Umbilical cord (tissue), 2 donors: ENCODE data around the gene TMEM72. TPM values are rescaled to one million over a fixed set of nuclear protein-coding genes. Genes with fewer than 3 reads are reported as not detected.

Experiments used
- DNase-seq: peaks from one replicate; pipeline ENCODE4 v3.0.0-alpha.2; 2015; ENCODE audit warnings: low spot score
- total RNA-seq: library from RNA; depleted of rRNA; stranded (reverse); fragments of >200 nt; gene quantifications from one replicate; pipeline ENCODE4 v1.2.3, GENCODE V29; 2014; ENCODE audit warnings: low replicate concordance; ENCODE audit not compliant: insufficient read depth

TMEM72 gene
- total RNA-seq, 1 donor from 2014 or later, result 2.2 TPM

DNA sequence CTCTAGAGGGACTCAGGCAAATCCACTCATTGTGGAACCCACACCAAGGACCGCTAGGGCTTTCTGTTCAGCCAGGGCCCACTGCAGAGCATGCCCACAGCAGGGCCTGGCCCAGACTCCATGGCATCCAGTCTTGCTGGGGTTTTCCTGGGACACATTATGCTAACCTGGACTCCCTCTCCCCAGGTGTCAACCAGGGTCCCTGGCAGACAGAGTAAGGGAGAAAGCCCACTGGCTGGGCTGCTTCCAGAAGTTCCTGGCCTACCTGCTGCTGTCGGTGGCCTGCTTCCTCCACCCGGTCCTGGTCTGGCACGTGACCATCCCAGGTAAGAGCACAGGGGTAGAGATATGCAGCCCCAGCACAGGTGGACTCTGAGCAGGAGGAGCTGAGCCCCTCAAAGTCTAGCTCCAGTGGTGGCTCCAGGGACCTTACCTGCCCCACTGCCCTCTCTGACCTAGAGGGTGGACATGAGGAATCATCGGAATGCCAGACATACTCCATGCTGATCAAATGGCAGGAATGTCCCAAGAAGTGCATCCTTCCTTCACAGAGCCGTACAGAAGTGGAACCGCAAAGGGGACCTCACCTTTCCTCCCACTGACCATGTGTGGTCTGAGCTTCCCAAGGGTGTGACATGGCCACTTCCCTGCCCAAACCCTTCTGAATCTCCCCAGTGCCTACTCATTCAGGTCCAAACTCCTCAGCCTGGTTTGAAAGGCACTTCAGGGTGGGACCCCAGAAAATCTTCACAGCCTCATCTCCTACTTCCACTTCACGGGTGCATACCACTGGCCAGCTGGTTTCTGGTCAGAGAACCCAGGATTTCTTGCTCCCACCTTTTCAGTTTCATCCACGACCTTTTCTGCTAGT lies 22.5 kb downstream of the TMEM72 start:
- DNase-seq, result no peak

DNA sequence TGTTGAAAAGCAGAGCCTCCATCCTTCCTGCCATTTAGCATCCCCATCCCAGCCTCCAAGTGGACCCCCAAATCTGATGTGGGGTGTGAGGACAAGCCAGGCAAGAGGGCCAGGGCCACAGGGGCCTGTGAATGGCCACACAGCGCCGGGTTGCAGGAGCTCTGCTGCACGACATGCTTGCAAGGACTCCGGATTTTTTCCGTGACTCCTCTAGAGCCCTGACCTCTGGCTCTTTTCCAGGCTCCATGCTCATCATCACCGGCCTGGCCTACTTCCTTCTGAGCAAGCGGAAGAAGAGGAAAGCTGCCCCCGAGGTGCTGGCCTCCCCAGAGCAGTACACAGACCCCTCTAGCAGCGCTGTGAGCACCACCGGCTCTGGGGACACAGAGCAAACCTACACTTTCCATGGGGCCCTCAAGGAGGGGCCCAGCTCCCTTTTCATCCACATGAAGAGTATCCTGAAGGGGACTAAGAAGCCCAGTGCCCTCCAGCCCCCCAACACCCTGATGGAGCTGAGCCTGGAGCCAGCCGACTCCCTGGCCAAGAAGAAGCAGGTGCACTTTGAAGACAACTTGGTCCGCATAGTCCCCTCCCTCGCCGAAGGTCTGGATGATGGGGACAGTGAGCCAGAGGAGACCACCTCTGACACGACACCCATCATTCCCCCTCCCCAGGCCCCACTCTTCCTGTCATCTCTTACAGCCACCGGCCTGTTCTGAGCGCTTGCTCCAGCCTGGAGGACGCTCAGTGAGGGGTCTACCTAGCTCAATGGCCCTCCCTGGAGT lies 23.5 kb downstream of the TMEM72 start:
- DNase-seq, result no peak

DNA sequence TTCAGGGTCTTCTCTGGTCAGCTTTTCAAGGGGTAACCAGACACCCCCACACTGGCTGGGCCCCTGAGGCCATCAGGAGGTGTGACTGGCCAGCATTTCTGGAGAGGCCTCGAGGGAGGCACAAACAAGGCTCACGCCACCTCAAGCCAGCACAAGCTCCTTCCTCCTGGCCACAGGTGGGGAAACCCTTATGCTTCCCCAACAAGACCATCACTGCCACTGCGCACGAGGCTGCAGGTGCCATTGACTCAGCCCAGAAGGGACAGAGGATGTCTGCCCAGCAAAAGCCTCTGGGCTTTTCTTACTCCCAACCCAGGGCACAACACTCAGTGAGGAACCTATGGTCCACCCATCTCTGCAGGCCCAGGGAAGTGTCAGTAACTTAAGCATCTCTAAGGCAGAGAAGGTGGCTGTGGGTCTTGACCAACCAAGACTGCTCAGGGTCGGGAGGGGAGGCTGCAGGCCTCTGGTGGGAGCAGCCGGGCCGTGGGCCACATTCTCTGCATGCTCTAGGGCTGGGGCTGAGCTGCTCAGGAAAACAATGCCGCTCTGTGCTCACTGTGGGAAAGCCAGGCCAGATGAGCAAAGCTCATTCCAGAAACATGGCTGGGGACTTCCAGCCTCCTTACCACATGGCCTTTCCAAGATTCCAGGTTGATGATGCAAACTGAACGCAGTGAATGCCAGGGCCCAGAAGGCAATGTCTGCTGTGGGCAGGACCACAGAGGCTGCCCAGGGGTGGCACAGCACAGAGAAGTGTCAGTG lies 24.2 kb downstream of the TMEM72 start:
- DNase-seq, result peak; percentile 76

DNA sequence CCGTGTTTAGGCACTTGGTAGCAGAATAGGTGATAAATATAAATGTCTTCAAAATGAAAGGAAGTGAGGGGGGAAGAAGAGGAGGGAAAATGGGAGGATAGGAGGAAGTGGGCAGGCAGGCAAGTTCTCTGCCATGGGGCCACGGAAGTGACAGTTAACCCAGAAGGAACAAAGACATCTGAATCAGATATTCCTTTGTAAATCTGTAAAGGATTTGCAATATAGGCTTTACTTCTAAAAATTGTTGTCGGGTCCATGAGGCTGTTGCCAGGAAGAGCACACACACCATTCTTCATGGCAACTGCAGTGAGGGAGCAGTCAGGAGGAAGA lies 24.8 kb downstream of the TMEM72 start:
- DNase-seq, result no peak

DNA sequence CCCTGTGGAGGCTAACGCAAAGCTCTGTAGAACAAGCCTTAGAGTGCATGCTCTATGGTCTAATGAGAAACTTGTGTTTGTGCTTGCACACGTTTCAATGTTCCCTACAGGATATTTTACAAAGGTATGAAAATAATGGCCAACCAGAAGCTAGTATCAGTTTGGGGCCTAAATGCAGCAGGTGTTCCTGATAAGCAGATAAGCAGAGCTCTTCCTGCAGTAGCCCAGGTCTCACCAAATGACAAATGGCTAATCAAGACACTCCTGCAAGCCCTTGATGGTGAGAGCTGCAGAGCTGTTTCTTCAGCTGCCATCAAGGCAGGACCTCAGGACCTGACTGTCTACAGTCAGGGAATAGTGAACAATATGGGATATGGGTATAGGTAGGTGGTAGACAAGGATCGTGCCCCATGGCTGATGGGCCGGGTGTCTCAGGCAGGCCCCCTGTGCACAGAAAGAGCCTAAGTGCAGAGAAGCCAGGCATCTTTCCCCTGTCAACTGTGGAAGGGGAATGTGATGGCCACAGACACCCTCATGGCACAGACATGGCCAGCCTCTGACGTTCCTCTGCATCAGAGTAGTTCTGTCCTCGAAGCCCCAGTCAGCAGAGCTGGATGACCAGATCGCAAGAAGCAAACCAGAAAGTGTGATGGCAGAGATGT lies 25.3 kb downstream of the TMEM72 start:
- no peak for DNase-seq

DNA sequence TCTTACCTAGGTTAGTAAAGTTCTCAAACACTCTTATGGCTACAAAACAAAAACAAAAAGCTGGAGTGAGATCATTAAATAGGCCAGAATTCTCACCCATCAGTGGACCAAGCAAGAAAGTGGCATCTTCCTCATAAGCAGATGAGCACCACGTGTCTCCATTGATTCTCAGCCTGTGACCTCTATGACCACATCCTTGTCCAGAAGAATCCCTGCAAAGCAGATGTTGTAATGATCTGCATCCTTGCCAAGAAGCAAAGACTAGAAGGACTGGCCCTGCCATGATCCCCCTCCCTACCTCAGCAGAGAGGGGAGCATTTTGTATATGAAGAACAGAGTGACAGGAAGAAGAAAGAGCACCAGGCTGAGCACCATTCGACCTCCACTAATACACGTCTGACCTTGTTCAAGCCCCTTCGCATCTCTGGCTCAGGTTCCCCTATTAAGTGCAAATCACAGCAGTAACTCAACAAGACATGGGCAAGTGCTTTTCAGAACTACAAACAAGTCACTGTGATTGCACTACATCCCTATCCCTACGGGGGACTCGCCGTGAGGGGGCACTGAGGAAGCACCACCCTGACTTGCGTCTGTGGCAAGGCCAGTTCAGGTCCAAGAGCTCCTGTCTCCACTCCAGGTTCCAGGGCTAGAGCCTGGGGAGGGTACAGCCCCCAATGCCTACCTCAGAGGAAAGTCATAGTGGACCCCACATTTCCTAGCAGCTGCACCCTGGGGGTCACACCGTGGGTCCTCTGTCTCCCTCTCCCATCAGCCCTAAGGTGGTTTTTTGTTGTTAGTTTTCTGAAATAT lies 26.3 kb downstream of the TMEM72 start:
- DNase-seq, result no peak

DNA sequence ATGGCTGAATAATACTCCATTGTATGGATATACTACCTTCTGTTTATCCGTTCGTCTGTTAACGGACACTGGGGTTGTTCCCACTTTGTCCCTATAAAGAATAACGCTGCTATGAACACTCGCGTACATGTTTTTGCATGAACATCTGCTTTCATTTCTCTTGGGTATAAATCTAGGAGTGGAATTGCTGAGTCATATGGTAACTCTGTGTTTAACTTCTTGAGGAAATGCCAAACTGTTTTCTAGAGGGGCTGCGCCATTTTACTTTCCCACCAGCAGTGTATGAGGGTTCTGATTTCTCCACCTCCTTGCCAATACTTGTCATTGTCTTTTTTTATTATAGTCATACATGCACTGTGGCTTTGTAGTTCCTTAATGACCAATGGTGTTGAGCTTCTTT lies 27.8 kb downstream of the TMEM72 start:
- DNase-seq, result no peak

DNA sequence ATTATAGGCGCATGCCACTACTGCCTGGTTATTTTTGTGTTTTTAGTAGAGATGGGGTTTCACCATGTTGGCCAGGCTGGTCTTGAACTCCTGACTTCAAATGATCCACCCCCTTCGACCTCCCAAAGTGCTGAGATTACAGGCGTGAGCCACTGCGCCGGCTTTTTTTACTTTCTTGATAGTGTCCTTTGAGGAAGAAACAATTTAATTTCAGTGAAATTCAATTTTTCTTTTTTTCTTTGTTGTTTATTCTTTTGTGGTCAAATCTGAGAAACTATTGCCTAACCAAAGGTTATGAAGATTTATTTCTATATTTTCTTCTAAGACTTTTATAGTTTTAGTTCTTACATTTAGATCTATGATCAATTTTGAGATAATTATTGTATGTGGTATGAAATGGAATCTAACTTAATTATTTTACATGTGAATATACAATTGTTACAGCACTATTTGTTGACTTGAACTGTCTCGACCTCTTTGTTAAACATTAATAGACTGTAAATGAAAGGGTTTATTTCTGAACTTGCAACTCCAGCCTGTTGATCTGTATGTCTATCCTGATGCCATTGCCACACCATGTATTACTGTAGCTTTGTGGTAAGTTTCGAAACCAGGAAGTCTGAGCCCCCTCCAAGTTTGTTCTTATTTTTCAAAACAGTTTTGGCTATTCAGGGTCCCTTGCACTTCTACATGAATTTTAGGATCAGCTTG lies 28.7 kb downstream of the TMEM72 start:
- no peak for DNase-seq

DNA sequence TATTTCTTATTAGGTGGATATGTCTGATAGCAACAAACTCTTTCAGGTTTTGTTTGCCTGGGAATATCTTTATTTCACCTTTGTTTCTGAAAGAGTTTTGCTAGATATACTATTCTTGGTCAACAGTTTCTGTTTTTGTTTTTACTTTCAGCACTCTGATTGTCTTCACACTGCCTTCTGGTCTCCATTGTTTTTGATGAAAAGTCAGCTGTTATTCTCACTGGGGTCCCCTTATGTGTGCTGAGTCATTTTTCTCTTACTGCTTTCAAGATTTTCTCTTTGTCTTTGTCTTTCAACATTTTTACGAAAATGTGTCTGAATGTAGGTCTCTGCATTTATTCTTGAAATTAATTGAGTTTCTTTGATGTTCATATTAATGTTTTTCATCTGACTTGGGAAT lies 33.2 kb downstream of the TMEM72 start:
- no peak for DNase-seq

DNA sequence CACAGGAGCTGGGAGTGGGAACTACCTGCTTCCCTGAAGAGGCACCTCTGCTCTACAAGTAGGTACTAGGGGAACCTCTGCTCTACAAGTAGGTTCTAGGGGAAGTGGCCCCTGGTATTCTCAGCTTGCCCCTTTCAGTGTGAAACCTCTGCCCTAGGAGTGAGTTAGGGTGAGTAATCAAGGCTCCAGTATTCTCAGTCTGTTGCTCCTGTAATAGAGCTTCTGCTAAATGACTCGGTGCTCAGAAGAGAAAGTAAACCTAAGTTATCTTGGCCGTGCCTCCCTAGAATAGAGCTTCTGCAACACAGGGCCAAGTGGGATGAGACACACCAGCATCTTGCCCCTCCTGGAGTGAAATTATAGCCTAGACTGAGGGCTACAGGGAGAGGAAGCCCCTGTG lies 35.1 kb downstream of the TMEM72 start:
- DNase-seq, result no peak

DNA sequence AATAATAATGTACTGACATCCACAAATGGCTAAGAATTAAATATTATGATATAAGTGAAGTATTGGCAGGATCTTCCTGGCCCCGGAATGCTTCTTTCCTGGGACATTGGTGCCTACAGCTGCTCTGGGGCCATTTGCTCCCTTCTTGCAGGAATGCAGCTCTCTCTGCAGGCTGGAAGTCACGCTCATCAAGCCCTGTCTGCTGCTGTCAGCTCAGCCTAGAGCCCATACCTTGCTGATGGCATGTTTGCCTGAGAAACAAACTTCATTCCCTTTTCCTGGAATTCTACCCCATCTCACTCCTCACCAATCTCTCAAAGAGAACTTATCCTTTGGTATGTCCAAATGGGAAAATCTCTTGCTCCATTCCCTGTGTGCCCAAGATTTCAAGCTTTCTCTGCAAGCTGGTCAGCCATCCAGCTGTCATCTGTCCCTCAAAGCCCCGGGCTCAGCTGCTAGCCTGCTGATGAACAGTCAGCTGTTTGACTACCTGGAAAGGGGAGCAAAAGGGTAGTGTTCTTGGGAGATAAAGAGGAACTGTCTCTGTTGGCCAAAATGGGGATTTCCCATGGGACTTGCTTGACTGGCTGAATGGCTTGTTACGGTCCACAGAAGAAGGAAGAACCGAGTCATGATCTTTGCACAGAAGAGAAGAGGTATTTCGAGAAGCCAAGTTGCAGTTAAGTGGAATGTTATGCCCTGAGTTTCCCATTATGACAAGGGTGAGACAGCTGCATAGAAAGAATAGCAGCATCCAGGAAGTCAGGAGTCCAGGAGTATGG lies 36.4 kb downstream of the TMEM72 start:
- DNase-seq, result no peak

DNA sequence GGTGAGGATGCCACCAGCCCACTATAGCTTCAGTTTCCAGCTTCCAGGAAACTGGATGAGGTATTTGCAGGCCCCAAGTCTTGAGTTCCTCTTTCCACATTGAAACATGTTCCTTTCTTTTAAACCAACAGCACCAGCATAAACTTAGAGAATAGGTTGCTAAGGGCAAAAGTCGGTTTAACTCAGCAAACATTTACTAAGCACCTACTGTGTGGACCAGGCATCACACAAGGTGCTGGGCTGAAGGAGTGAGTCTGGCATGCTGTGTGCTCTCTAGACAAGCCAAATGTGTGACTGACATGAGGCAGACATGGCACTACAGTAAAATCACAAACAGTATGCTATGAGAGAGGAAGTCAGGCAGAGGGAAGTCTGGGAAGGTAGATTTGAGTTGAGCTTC lies 37.5 kb downstream of the TMEM72 start:
- DNase-seq, result no peak

DNA sequence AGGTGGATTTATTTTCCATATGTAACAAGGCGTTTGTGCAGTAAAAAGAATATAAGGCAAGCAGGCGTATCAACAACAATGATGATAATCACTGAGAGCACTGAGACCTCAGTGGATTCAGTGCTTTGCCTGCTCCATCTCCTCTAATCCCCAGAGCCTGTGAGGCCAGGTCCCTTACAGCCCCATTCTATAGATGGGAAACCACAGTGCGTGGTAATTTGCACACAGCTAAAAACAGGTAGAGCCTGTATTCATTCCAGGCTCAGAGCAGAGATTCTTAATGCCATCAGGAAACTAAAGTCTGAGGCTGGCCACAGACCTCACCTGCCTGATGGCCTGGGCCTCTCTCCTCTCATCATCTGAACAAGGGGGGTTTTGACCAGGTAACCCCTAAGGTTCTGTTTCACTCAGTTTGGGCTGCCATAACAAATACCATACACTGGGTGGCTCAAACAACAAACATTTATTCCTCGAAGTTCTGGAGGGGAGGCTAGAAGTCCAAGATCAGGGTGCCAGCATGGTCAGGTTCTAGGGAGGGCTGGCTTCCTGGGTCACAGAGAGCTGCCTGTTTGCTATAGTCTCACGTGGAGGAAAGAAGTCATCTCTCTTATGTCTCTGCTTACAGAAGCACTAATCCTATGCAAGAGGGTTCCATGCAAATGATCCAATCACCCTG lies 38.1 kb downstream of the TMEM72 start:
- DNase-seq, result no peak

DNA sequence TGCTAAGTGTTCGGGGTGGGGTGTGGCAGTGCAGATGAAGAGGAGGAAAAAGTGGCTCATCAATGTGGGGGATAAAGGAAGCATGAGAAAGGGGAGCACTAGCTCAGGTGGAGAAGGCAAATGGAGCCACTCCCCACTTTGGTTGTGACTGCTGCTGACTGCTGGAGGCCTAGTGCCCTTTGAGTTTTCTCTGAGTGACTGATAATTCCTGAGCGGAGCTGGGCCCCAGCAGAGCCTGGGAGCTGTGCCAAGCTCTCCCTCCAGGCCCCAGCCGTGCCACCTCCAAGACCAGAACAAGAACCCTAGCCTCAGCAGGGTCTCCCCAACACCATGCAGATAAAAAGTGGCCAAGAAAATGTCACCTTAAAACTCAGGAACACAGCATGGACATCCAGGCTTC lies 38.8 kb downstream of the TMEM72 start:
- no peak for DNase-seq

DNA sequence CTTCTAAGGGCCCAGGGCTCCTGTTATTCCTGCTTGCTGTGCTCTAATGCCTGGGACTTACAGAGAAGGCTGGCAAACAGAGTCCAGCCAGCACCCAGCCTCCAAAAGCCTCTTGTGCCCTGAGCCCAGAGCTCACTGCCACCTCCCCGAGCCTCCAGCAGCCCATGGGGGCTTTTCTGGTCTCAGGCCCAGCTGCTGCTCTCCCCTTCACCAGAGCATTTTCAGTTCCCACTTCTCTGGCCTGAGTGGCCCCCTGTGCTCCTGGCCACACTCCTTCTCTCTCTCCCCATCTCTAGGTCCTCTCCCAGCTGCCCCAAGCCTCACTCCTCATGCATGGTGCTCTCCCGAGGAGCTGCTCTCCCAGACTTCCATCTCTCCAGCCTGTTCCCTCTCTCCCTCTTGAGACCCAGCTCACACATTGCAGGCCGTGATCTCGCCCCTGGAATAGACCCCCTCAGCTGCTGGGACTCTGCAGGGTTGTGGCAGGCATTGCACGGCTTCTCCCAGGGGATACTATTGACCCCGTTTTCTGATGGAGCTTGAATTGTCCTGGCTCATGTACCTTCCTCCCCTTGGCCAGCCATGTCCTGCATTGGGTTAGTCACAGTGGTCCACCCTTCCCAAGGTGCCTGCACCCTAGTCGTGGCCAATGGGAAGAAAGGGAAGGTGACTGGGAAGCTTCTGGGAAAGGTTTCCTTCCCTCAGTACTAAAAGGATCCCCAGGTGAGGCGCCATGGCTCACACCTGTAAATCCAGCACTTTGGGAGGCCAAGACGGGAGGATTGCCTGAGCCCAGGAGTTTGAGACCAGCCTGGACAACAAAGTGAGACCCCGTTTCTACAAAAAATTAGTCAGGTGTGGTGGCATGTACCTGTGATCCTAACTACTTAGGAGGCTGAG lies 39.4 kb downstream of the TMEM72 start:
- DNase-seq, result no peak

DNA sequence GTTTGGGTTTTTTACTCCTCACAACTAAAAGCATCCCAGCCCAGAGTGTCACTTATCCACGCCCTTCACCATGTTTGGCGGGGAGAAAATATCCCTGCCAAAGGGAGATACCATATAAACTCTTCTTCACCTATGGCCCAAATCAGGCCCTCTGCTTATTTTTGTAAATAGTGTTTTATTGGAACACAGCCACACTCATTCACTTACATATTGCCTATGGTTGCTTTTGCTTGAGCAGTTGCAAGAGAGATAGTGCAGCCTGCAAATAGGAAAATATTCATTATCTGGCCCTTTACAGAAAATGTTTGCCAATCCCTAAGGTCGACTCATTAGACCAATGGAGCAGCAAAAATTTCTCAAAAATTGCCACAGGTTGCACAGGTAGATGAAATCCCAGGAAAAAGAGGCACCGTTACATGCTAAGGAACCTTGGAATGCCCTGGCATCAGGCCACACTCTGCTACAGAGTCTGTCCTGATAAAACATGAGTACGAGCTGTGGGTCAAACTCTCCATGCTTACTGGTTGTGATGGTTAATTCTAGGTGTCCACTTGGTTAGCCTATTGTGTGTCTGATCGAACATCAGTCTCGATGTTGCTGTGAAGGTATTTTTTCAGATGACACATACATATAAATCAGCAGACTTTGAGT lies 40.6 kb downstream of the TMEM72 start:
- DNase-seq, result no peak

DNA sequence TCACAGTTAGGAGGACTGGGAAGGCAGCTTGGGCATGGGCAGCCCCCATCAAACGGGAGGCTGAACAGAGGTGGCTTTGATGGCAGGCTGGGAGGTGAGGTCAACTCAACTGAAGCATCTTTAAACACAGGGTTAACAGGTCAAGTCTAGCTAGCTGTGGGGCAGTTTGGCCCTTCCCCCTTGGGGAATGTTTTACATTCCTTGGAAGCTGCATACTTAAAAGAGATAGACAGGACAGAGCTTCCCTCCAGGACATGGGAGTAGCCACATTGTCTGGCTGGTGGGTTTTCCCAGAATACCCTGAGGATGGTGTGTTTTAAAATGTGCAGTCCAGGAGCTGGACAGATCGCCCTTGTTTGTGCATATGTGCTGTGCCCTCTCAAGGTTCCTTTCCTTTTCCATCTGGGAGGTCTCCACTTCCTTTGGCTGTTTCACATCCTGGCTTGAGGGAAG lies 41.7 kb downstream of the TMEM72 start:
- DNase-seq, result no peak
